Activated CD8-positive, alpha-beta memory T cell treated with anti-CD3 and anti-CD28 coated beads, Interleukin-2, amount 10 ng/mL, durations not matched to agents 7 days and 5 days (primary cell): ENCODE results near the gene SVOPL. TPM values are rescaled to one million over a fixed set of nuclear protein-coding genes. Genes with fewer than 3 reads are reported as not detected.
"Not testable (repeated sequence)": the region's sequence is repeated elsewhere in the genome, so short reads cannot be mapped to it uniquely, and the experiment has no call there.

Experiments used
- ATAC-seq: fragments of 150-1000 bp; cut with Tn5 transposase; one replicate; pipeline ENCODE4 v1.10.0; 2021; ENCODE audit warnings: moderate library complexity
- CTCF ChIA-PET: fragments of 350-600 bp; sonication (Branson Sonifier 250); formaldehyde crosslinking; loops from one replicate; lab custom pipeline; 2021; ENCODE audit warnings: antibody characterized with exemption; lab: Charles Lee
- DNase-seq: peaks from one replicate; pipeline ENCODE4 v3.0.0-alpha.2; 2020
- H3K27ac Mint-ChIP-seq: one replicate; pipeline ENCODE4 v1.8.0; 2021; ENCODE audit warnings: mild to moderate bottlenecking, mixed read lengths
- H3K27me3 Mint-ChIP-seq: one replicate; pipeline ENCODE4 v1.8.0; 2021; ENCODE audit warnings: mixed read lengths
- H3K36me3 Mint-ChIP-seq: one replicate; pipeline ENCODE4 v1.8.0; 2021; ENCODE audit warnings: mild to moderate bottlenecking, mixed read lengths
- H3K4me1 Mint-ChIP-seq: one replicate; pipeline ENCODE4 v1.8.0; 2021; ENCODE audit warnings: mixed read lengths
- H3K4me3 Mint-ChIP-seq: one replicate; pipeline ENCODE4 v1.8.0; 2021; ENCODE audit warnings: mild to moderate bottlenecking, moderate library complexity, mixed read lengths
- H3K9me3 Mint-ChIP-seq: one replicate; pipeline ENCODE4 v1.8.0; 2022; ENCODE audit warnings: low read depth, mixed read lengths
- total RNA-seq, 2 experiments: library from RNA; stranded (reverse); gene quantifications; one replicate each; pipeline ENCODE4 v1.2.3, GENCODE V29; 2021

Gene SVOPL
- total RNA-seq, 2 experiments from 2014 or later = not detected

- Mint-ChIP-seq H3K27me3 (no peaks in the 10 kb centered on the region), H3K4me1 (no peaks in the 10 kb centered on the region), H3K27ac (no peak overlapping the region), H3K9me3 (no peaks in the 10 kb centered on the region), H3K36me3 (no peaks in the 10 kb centered on the region), H3K4me3 (no peak overlapping the region)
- ATAC-seq (no peak), DNase-seq (no peak)
- CTCF ChIA-PET = interaction anchor here (0.6 to 1.4 kb wide), 2 partner anchors 11 to 562 kb away, joined by 3 to 4 read pairs; no protein-coding TSS in a partner anchor
Observed at GRCh38 chr7:138727336-138728099, 26.4 kb upstream of the SVOPL start.

DNA sequence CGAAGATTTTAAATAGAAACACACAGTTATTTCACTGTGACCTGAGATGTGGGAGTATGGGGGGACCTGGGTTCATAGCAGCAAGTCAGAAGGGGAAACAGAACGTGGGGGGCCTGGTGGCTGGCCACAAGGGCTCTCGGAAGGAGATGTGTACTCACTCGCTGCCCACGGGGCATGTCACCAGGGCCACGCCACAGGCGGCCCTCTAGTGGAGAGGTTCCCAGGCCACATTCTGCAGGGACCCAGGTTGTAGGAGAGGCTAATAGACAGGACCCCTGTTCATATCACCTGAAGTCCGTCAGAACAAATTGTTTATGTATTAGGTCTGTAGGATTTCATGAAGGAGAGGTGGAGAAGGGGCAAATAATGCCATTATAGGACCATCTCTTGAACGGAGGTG is 25.1 kb upstream of the SVOPL start:
- Mint-ChIP-seq H3K27me3 (no peaks in the 10 kb centered on the region), H3K4me3 (no peak overlapping the region), H3K9me3 (no peaks in the 10 kb centered on the region), H3K4me1 (no peaks in the 10 kb centered on the region), H3K36me3 (no peaks in the 10 kb centered on the region), H3K27ac (no peak overlapping the region)
- CTCF ChIA-PET = no interaction called here
- DNase-seq = no peak
- ATAC-seq = no peak

GRCh38 chr7:138720286-138720685 is 19.1 kb upstream of the SVOPL start:
- ATAC-seq (no peak), DNase-seq (no peak)
- Mint-ChIP-seq H3K27me3 (peaks cover 22% of the 10 kb centered on the region), H3K9me3 (no peaks in the 10 kb centered on the region), H3K27ac (no peak overlapping the region), H3K4me3 (no peak overlapping the region), H3K4me1 (peaks cover 5% of the 10 kb centered on the region), H3K36me3 (no peaks in the 10 kb centered on the region)
- CTCF ChIA-PET = no interaction called here

GRCh38 chr7:138716889-138717288 is 15.7 kb upstream of the SVOPL start:
- no peak overlapping the region for H3K27ac Mint-ChIP-seq
- H3K36me3 Mint-ChIP-seq = no peaks in the 10 kb centered on the region
- peaks cover 12% of the 10 kb centered on the region for H3K4me1 Mint-ChIP-seq
- H3K9me3 Mint-ChIP-seq = no peaks in the 10 kb centered on the region
- peaks cover 28% of the 10 kb centered on the region for H3K27me3 Mint-ChIP-seq
- ATAC-seq (no peak), DNase-seq (no peak)
- CTCF ChIA-PET = interaction anchor here (2.2 kb wide), 1 partner anchor 22 kb away, joined by 6 read pairs; no protein-coding TSS in a partner anchor
- H3K4me3 Mint-ChIP-seq = no peak overlapping the region

DNA sequence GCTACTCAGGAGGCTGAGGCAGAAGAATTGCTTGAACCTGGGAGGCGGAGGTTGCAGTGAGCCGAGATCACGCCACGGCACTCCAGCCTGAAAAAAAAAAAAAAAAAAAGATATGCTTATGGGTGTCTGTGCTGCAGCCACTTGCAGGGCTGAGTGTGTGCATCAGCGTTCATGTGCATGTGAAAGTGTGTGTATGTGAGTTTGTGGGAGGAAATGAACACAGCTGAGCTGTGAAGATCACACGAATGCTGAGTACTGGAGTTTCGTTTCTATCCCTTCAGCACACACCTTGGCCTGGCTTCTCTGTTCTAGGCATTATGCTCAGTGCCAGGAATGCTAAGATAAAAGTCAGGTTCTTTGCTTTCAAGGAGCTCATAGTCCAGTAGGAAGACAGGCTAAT is 12.0 kb upstream of the SVOPL start:
- H3K4me3 Mint-ChIP-seq = no peak overlapping the region
- no peak overlapping the region for H3K27ac Mint-ChIP-seq
- H3K4me1 Mint-ChIP-seq = peaks cover 12% of the 10 kb centered on the region
- peaks cover 21% of the 10 kb centered on the region for H3K27me3 Mint-ChIP-seq
- no peaks in the 10 kb centered on the region for H3K9me3 Mint-ChIP-seq
- ATAC-seq (no peak), DNase-seq (no peak)
- CTCF ChIA-PET = interaction anchor here (0.6 kb wide), 1 partner anchor 273 kb away, joined by 3 read pairs; no protein-coding TSS in a partner anchor
- no peaks in the 10 kb centered on the region for H3K36me3 Mint-ChIP-seq

DNA sequence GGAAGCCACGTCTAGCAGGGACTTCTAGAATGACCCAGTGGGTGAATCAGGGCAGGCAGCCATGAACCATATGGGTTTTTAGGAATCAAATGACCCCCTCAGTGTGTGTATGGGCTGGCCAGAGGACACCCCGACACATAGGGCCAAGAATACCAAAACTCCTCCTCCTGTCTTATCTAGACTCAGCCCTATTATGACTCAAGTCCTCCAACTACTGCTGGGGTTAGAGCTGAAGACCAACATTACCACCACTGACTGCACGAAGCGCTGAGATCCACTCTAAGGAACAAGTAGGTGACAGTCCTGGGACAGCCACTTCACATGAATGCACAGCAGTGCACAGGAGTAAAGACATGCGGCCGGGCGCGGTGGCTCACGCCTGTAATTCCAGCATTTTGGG is 11.5 kb upstream of the SVOPL start:
- H3K9me3 Mint-ChIP-seq = no peaks in the 10 kb centered on the region
- no peaks in the 10 kb centered on the region for H3K36me3 Mint-ChIP-seq
- ATAC-seq (no peak), DNase-seq (no peak)
- CTCF ChIA-PET = no interaction called here
- H3K27ac Mint-ChIP-seq = no peak overlapping the region
- no peak overlapping the region for H3K4me3 Mint-ChIP-seq
- H3K4me1 Mint-ChIP-seq = peaks cover 6% of the 10 kb centered on the region
- H3K27me3 Mint-ChIP-seq = peaks cover 16% of the 10 kb centered on the region

GRCh38 chr7:138710536-138711385 is 9.6 kb upstream of the SVOPL start:
- Mint-ChIP-seq H3K36me3 (no peaks in the 10 kb centered on the region), H3K4me3 (no peak overlapping the region), H3K9me3 (no peaks in the 10 kb centered on the region), H3K27me3 (peaks cover 7% of the 10 kb centered on the region), H3K27ac (no peak overlapping the region), H3K4me1 (peaks cover 6% of the 10 kb centered on the region)
- DNase-seq (no peak), ATAC-seq (no peak)
- CTCF ChIA-PET = no interaction called here

DNA sequence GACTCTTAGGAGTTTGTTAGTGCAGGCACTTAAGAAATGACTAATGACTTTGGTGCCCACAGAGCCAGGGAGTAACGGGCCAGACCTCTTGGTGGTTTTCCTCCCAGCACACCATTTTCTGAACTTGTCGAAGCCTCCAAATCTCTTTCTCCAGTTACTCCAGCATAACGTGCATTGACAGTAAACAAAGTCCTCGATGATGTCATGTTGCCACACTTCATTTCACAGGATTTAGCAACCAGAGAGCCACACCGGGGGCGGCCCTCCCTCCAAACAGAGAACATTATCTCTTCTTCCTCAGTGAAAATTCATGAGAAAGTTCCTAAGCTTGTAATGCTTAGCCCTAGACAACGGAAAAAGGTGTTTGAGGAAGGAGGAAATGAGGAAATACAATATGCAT is 4.0 kb upstream of the SVOPL start:
- no peaks in the 10 kb centered on the region for H3K4me1 Mint-ChIP-seq
- DNase-seq (no peak), ATAC-seq (no peak)
- no peak overlapping the region for H3K4me3 Mint-ChIP-seq
- H3K9me3 Mint-ChIP-seq = no peaks in the 10 kb centered on the region
- H3K36me3 Mint-ChIP-seq = no peaks in the 10 kb centered on the region
- no peaks in the 10 kb centered on the region for H3K27me3 Mint-ChIP-seq
- CTCF ChIA-PET = no interaction called here
- H3K27ac Mint-ChIP-seq = no peak overlapping the region

DNA sequence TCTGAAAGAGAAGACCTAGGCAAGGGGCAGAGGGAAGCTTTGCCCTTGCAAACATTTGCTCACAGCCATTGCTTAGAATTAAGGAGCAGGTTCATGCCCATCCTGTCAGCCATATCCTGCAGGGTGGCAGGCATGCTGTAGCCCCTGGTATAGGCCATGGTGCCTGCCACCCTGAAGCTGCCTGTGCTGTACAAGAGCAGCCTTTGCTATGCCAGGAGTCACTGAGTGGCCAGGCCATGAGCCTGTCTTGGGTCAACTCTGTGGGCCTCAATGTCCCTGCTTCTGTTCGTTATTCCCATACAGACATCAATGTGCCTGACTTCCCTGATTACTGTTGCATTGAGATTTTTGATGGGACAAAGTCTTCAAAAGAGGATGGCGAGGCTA is 368 bp upstream of the SVOPL start:
- no peaks in the 10 kb centered on the region for H3K9me3 Mint-ChIP-seq
- no peaks in the 10 kb centered on the region for H3K4me1 Mint-ChIP-seq
- no peak overlapping the region for H3K27ac Mint-ChIP-seq
- CTCF ChIA-PET = no interaction called here
- no peak overlapping the region for H3K4me3 Mint-ChIP-seq
- no peak for DNase-seq
- no peaks in the 10 kb centered on the region for H3K36me3 Mint-ChIP-seq
- H3K27me3 Mint-ChIP-seq = peaks cover 3% of the 10 kb centered on the region
- no peak for ATAC-seq

DNA sequence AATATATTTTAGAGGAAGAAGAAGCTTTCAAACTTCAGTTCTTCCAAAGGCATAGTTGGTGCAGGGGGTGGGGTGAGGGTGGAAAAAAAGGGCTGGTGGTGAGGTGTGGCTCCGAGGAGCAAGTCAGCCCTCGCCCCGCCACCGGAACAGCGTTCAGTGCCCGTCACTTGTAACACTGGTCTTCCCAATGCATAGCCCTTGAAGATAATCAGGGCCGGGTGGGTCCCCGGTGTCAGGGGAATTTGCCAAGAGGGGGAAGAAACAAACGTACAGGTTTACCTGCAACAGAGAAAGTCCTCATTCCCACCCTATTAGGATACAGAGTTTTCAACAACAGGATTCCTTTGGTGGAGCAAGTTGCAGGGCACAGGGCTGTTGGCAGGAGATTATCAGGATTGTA is 1.5 kb downstream of the SVOPL start:
- CTCF ChIA-PET = no interaction called here
- H3K4me3 Mint-ChIP-seq = no peak overlapping the region
- H3K4me1 Mint-ChIP-seq = no peaks in the 10 kb centered on the region
- ATAC-seq (no peak), DNase-seq (no peak)
- no peak overlapping the region for H3K27ac Mint-ChIP-seq
- no peaks in the 10 kb centered on the region for H3K9me3 Mint-ChIP-seq
- H3K27me3 Mint-ChIP-seq = peaks cover 3% of the 10 kb centered on the region
- no peaks in the 10 kb centered on the region for H3K36me3 Mint-ChIP-seq

- H3K9me3 Mint-ChIP-seq = no peaks in the 10 kb centered on the region
- no peak overlapping the region for H3K27ac Mint-ChIP-seq
- no peaks in the 10 kb centered on the region for H3K36me3 Mint-ChIP-seq
- CTCF ChIA-PET = no interaction called here
- H3K27me3 Mint-ChIP-seq = peaks cover 3% of the 10 kb centered on the region
- H3K4me3 Mint-ChIP-seq = no peak overlapping the region
- H3K4me1 Mint-ChIP-seq = no peaks in the 10 kb centered on the region
- DNase-seq = no peak
- ATAC-seq = no peak
Observed at GRCh38 chr7:138698281-138698680, 2.9 kb downstream of the SVOPL start.

GRCh38 chr7:138697535-138698182 is 3.5 kb downstream of the SVOPL start:
- Mint-ChIP-seq H3K4me1 (no peaks in the 10 kb centered on the region), H3K27ac (no peak overlapping the region), H3K9me3 (no peaks in the 10 kb centered on the region), H3K36me3 (no peaks in the 10 kb centered on the region), H3K4me3 (no peak overlapping the region), H3K27me3 (peaks cover 5% of the 10 kb centered on the region)
- ATAC-seq = no peak
- CTCF ChIA-PET = interaction anchor here (0.7 kb wide), 1 partner anchor 575 kb away, joined by 4 read pairs; no protein-coding TSS in a partner anchor
- DNase-seq = no peak

DNA sequence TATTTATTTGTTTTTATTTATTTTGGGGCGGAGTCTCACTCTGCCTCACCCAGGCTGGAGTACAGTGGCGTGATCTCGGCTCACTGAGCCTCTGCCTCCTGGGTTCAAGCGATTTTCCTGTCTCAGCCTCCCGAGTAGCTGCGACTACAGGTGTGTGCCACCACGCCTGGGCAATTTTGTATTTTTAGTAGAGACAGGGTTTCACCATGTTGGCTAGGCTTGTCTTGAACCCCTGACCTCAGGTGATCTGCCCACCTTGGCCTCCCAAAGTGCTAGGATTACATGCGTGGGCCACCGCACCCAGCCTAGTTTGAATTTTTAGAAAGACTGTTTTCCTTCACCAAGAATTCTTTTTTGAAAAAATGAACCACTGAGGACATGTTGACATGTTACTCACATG is 5.4 kb downstream of the SVOPL start:
- H3K27ac Mint-ChIP-seq, H3K36me3 Mint-ChIP-seq, CTCF ChIA-PET, H3K27me3 Mint-ChIP-seq, ATAC-seq, H3K4me3 Mint-ChIP-seq, H3K9me3 Mint-ChIP-seq, H3K4me1 Mint-ChIP-seq, DNase-seq: not testable (repeated sequence)
